Measurements from ENCODE around the gene AMY2A.
"Not testable (repeated sequence)": the region's sequence is repeated elsewhere in the genome, so short reads cannot be mapped to it uniquely, and the experiment has no call there.

The AMY2A gene

GRCh38 chr1:103616994-103617477 is at the start of gene AMY2A:
TSS of gene AMY2A (plus strand) at chr1:103617427. CDS start at chr1:103617441, 14 bp downstream.
- DNase-seq (ENCODE audit: low read depth): not testable (repeated sequence)

- no peak for DNase-seq (ENCODE audit: low read depth)
Measured at GRCh38 chr1:103569493-103569892, 47.7 kb upstream of the AMY2A start.

DNA sequence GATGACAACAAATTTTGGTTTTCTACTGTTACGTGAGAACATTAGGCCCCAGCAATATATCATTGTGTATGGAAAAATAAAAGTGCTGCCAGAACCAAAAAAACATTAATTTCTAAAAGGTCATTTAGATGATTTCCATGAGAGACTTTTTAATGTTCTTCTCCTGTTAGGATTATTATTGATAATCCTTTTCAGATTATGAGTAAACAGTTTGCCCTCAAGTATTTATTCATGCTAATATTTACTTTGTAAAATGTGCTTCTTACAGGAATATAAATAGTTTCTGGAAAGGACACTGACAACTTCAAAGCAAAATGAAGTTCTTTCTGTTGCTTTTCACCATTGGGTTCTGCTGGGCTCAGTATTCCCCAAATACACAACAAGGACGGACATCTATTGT is 45.9 kb upstream of the AMY2A start, which contains the start of gene AMY2B:
AMY2B (plus strand) TSS at position 301 of the 400 bp plus-strand sequence; CDS start at position 315, 14 bp downstream.
- DNase-seq (ENCODE audit: low read depth): not testable (repeated sequence)

GRCh38 chr1:103576065-103576464 is 41.2 kb upstream of the AMY2A start:
- DNase-seq (ENCODE audit: low read depth): no peak

DNA sequence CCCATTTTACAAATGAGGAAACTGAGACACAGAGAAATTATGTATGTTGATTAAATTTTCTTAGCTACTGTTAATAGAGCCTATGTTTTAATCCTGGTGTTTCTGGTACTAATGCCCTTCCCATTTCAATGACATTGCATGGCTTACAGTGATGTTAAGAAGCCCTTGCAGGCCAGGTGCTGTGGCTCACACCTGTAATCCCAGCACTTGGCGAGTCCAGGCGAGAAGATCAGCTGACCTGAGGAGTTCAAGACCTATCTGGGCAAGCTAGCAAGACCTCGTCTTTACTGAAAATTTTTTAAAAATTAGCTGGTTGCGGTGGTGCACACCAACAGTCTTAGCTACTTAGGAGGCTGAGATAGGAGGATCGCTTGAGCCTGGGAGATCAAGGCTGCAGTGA is 40.4 kb upstream of the AMY2A start:
- not testable (repeated sequence) for DNase-seq (ENCODE audit: low read depth)

DNA sequence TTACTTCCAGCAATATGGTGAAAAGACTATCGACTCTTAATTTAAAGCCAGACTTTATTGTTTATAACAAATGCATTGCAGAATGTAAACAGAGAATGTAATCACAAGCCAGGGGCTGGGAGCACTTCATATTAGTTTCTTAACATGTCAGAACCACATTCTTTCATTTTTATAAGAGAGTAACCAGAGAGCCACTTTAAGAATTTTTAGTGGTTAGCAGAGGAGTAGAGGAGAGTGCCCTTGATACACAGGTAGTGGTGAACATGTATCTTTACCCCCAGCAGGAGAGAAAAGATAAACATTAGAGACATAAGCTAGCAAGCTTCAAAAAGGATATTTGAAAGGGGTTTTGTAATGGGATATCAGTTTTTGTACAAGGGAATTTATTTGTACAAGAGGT is 34.8 kb upstream of the AMY2A start:
- DNase-seq (ENCODE audit: low read depth): no peak

DNA sequence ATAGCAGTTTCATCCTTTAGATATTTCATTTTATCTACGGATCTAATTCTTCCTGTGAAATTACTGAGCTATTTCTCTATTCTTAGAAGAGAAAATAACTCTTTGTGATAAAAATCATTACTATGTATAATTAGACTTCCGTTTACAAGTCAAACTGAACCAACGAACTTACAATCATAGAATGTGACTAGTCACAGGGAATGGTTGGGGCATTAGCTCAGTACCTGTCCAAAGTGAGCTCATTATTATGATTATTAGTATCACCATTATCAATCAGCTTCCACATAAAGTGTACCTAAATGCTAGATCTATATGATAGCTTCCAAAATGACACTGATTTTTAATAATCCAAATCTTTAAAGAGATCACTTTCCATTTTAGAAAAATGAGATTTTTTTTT is 33.3 kb upstream of the AMY2A start:
- DNase-seq (ENCODE audit: low read depth): no peak

GRCh38 chr1:103584537-103584936 is 32.7 kb upstream of the AMY2A start:
- DNase-seq (ENCODE audit: low read depth): no peak

DNA sequence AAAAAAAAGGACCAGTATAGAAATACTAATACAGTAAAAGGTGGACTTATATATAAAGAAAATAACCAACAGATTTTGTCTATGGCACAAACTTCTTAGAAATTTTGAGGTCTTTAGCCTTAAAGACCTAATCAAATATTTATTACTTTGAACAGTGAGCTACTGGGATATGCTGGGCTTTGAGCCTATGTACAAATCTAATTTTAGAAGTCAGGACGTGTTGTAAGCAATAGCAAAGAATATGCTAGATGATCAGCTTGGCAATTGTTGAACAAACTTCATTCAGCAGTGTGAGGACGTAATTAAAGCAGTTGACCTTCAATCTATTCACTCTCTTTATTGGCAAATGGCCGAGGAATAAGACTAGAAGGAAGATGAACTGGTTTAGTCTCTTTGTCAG is 14.5 kb upstream of the AMY2A start:
- DNase-seq (ENCODE audit: low read depth): not testable (repeated sequence)

DNA sequence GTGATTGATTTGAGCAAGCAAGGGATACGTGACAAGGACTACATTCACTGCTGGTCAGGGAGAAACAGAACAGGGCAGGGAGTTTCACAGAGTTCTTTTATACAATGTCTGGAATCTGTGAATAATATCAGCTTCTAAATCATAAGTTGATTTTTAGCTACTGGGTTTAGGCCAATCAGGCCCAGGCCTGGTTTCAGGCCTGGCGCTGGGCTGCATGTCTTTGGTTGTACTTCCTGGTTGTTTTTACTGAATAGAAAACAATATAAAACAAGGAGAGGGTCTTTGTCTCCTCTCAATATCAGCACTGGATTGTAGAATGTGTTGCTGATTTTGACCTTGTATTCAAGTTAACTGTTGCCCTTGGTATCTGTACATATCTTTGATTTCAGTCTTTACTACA is 865 bp upstream of the AMY2A start:
- DNase-seq (ENCODE audit: low read depth): no peak

- not testable (repeated sequence) for DNase-seq (ENCODE audit: low read depth)
Measured at GRCh38 chr1:103627436-103627835, 10.2 kb downstream of the AMY2A start.

DNA sequence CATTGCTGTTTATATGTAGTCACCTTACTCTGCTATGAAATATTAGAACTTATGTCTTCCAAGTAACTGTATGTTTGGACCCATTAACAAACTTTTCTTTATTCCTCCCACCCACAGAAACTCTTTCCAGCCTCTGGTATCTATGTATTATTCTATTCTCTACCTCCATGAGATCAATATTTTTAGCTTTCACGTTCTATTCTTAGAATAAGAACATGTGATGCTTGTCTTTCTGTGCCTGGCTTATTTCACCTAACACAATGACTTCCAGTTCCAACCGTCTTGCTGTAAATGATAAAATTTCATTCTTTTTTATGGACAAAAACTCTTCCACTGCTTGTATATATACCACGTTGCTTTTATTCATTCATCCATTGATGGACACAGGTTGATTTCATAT is 24.0 kb downstream of the AMY2A start:
- DNase-seq (ENCODE audit: low read depth): not testable (repeated sequence)

DNA sequence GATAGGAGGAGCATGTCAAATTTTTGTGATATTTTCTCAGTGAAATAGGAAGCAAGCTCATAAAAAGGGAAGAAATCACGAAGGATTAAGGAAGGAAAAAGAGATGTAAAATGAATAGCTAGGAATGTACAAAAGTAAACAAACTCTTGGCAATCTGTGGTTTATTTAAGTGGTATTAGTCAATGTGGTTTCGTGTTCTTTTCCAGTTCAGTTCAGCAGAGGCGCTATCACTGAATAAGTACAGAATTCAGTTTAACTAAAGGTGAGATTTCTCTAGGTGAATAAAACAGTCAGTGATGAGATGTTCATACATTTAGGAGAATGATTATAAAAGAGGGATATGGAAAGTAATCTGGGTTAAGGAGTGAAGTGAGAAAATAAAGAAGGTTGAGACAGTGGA is 26.7 kb downstream of the AMY2A start:
- DNase-seq (ENCODE audit: low read depth): not testable (repeated sequence)

- DNase-seq (ENCODE audit: low read depth): not testable (repeated sequence)
Measured at GRCh38 chr1:103650305-103650704, 33.1 kb downstream of the AMY2A start.

GRCh38 chr1:103650889-103651288 is 33.7 kb downstream of the AMY2A start:
- not testable (repeated sequence) for DNase-seq (ENCODE audit: low read depth)

DNA sequence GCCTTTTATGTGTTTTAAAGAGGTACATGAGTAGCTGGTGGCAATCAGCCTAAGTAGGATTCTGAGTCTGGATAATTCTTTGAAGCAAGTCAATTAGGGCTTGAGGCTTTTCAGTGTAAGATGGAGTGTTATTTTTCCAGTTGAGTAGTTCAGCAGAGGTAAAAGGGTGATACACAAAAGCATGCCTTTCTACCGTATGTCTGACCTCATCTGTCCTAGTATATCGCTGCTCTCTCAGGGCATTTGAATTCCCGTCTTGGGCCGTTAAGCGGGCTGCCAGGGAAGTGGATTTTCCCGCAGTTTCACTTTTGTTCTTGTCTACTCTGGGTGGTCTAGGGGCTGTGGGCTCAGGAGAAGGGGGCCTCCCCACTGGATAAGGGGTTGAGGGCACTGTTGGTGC is 36.9 kb downstream of the AMY2A start:
- DNase-seq (ENCODE audit: low read depth): not testable (repeated sequence)

GRCh38 chr1:103655460-103655859 is 38.2 kb downstream of the AMY2A start, which contains the start of gene AMY1A:
TSS of gene AMY1A (plus strand) at chr1:103655760. CDS start at chr1:103656331, 571 bp downstream.
- not testable (repeated sequence) for DNase-seq (ENCODE audit: low read depth)

Measured in fibroblast of gingiva (primary cell).